Activated T-helper 9 cell treated with anti-CD3 and anti-CD28 coated beads, Interleukin-2, amount 50 U/mL, for 16 hours (primary cell): ENCODE measurements around the gene RGS7.

Experiments
- DNase-seq: peaks from one replicate; pipeline ENCODE4 v3.0.0-alpha.2; 2020; ENCODE audit warnings: low read depth

RGS7 gene

DNA sequence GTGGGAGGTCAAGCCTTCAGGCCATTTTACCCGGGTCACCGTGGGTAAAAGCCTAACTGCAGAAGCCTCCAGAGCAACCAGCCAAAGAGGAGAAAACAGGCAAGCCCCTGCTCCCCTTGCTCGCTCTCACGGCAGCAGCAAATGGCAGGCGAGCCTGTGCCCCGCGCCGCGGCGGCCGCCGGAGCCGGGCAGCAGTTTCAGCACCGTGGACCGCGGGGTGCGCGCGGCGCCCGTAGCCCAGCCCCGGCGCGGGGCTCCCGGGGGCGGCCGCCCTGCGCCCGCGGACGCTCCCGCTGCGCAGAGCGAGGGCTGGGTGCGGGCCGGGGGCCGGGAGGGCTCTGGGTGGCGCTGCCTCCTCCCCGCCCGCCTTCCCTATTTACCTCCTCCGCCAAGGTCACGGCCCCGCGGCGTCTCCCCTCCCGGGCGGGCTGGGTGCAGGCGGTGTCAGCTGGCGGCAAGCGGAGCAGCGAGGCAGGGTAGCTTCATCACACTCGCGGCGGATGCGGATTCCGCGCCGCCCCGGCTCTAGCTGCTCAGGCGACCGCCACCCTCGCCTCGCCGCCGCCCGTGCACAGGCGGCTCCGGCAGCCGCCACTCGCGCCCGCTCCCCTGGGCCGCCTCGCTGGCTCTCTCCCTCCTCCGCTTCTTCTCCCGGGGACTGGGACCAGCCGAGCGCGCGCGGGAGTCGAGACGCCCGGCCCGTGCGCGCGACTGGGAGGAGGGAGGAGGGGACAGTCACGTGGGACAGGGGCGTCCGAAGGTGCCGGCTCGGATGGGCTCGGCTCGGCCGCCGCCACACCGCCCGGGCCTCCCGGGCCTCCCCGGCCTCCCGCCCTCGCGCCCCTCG is at the start of gene RGS7:
RGS7 (minus strand) TSS at position 687 of the 847 bp plus-strand sequence.
- no peak for DNase-seq

DNA sequence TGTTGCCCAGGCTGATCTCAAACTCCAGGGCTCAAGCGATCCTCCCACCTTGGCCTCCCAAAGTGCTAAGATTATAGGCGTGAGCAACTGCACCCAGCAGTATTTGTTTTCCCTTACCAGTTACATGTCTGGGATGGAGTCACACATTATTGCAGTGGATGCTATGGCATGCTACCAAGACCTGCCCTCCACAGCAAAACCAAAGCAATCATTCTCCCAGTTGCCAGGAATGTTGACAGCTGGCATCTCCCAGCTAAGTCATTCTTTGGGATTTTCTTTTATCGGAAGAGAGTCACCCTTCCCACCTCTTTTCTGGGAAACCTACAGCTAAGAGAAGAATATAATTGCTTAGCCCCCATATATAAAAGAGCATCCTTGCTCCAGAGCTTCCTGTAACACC is 49.4 kb upstream of the RGS7 start:
- no peak for DNase-seq

DNA sequence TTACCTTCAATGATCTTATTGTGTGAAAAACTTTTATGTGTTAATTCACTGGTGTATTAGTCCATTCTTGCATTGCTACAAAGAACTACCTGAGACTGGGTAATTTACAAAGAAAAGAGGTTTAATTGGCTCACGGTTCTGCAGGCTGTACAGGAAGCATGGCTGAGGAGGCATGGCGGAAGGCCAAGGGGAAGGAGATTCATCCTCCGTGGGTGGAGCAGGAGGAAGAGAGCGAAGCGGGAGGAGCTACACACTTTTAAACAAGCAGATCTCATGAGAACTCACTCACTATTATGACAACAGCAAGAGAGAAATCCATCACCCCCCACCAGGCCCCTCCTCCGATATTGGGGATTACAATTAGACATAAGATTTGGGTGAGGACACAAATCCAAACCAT is 44.2 kb upstream of the RGS7 start:
- no peak for DNase-seq

DNA sequence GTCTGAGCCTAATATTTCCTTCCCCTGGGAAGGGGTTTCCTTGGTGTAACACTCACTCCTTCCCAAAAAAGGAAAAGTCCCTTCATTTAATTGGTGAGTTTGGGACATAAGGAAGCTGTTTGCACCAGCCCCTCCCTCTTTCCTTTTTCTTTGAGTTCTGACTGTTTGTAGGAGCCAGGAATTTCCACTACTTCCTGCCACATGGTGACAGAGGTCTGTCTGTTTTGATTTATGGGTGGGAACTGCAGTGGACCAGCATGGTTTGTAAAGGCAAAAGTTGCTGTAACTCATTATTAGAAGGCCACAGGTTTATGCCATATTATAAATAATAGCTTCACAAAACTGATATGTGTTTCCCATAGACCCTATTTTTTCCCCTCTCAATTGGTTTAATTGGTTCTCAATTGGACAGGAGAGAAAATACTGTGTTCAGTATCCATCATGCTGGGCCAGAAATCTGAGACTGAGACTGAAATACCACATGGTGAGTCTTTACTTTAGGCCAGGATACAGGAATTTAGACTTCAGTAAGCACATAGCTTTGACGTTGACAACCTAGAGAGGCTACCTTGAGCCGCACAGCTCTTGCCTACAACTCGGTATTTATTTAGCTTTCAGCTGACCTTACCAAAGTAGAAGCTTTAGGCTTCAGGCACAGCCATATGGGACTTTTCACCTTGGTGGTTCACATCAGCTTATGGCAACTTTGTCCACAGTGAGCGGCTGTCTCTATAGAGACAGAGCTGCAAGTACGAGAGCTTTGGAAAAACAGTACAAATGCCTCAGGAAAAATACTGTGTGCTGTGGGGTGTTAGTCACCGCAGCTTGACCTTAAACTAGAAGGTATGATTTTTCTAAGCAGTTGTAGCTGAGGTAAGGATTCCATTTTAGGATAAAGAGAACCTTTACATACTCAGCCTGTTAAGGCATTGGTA is 40.0 kb upstream of the RGS7 start:
- no peak for DNase-seq

DNA sequence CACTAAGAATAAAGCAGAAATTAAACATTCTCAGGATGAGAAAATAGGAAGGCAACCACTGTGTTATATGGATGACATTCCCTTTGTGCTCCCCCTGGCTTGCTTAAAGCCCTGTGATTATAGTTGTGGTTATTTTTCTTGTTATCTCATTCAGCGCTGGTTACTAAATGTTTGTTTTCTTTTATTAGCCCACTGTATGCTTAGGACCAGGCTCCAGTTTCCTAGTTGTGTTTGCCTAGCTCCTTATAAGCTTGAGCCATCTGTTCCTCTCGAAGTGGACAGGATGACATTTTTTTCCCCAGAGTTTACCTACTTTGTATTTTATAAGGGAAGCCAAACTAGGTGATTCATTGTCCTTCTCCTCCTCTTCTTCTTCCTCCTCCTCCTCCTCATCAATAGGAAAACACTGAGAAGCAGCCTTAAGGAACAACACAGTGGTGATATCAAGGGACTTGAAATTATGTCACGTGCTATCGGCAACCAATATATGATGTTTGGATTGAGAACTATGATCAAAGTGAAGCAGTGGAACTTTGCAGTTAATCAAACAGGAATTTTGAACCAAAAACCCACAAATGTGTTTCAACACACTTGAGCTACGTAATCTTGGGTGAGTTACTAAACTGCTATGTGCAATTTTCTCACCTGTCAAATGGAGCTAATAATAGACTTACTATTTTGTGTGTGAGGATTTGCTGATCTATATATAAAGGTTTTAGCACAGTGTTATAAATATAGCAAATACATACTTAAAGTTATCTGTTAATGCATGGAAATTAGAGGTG is 35.1 kb upstream of the RGS7 start:
- no peak for DNase-seq

DNA sequence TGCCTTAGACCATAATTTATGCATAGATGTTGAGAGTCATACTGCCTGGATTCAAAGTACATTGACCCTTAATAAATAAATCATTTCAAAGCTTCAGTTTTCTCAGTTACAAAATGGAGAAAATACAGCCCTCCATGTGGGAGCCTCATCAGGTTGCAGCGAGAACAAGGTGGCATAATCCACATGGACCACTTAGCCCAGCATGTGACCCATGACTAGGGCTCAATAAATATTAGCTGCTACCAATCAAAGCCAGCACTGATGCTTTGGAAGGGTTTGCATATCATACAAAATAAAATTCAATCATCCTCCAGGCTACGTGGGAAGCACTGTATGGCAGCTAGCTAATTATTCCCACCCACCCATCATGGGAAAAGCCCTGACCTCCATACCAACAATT is 33.5 kb upstream of the RGS7 start:
- no peak for DNase-seq

DNA sequence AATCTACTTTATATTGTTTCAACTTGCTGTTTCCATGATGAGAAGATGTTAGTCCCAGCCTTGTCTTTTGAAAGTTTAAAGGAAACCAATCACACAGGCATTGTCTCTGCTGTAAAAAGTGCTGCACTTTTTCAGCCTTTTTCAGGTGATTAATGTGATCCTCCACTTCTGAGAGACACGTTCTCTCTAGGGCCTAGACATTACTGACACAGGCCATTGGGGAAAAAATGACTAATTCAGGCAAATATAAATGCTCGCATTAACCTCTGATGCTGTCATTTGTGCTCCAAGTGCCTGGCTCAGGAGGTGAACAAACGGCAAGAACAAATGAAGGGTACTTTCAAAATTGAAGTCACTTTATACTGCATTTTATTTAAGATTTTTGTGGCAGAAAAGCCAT is 32.4 kb upstream of the RGS7 start:
- no peak for DNase-seq

DNA sequence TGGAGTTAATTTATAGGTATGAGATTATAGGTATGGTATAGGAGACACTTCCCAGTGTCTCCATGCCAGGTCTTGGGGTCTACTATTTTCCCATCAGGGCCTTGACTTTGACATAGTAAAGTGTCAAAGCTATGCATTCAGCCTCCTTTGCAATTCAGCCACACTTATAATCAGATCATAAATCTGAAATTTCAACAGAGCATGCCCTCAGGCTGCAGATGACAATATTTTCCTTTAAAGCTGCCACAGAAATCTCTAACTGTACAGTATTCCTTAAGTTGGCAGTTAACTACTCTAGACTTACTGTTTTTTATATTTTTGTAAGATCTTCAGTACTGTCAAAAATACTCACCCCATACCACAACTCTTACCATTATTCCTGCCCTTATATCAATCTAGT is 30.2 kb upstream of the RGS7 start:
- no peak for DNase-seq

DNA sequence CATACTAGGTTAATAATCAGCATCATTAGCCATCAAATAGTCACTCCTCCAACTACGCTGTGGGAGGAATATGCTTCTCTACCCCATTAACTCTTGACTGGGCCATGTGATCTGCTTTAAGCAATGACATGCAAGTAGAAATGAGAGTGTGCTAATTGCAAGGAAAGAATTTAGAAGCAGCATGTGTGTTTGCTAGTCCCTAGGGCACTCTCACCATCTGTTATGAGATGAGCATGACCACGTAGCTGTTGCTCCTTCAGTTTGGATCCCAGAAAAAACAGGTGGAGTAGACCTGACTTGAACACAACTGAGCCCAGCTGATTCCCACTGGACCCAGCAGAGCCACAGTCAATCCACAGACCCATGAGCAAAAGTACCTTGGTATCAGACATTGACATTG is 19.7 kb upstream of the RGS7 start:
- no peak for DNase-seq

DNA sequence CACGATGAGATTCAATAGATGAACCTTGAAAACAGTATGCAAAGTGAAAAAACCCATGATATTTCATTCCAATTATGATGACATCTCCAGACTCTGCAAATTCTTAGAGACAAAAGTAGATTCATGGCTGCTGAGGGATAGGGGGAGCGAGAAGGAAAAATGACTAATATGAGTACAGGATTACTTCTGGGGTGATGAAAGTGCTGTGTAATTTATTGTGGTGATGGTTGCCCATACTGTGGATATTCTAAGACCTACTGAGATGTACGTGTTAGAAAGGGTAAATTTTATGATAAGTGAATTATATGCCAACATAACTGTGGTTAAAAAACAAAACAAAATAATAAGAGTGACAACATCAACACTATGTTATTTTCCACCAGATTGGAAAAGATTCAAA is 18.9 kb upstream of the RGS7 start:
- DNase-seq, result no peak

DNA sequence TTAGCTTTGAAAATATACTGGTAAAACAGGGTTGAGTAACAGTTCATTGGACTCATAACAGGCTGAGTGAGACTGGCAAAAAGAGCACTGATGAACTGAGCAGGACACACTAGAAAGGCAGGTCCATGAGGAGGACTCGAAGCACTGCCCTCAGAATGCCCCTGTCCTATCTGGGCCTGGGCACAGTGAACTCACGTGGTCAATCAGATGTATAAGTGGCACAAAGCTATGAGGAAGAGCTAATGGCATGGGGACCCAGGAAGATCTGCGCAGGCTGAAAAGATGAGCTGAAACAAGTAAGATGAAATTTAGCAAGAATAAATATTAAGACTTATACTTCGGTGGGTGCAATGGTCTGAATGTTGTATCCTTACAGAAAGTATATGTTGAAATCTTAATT is 9.2 kb upstream of the RGS7 start:
- DNase-seq, result no peak

DNA sequence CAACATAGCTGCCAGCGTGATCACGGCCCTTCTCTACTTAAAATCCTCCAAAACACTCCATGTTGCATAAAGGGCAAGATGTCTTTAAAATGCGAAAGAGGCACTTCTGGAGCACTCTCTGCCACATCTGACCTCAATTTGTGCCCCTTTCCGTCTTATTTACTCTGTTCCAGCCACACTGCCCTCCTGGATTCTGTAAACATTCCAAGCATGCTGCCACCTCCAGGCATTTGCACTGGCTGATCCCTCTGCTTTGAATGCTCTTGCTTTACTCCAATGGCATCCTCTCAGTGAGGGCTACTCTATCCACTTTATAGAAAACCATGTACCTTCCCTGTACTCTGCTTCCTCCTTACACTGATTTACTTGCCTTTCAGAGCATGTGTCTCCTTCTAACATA is 5.3 kb upstream of the RGS7 start:
- no peak for DNase-seq

DNA sequence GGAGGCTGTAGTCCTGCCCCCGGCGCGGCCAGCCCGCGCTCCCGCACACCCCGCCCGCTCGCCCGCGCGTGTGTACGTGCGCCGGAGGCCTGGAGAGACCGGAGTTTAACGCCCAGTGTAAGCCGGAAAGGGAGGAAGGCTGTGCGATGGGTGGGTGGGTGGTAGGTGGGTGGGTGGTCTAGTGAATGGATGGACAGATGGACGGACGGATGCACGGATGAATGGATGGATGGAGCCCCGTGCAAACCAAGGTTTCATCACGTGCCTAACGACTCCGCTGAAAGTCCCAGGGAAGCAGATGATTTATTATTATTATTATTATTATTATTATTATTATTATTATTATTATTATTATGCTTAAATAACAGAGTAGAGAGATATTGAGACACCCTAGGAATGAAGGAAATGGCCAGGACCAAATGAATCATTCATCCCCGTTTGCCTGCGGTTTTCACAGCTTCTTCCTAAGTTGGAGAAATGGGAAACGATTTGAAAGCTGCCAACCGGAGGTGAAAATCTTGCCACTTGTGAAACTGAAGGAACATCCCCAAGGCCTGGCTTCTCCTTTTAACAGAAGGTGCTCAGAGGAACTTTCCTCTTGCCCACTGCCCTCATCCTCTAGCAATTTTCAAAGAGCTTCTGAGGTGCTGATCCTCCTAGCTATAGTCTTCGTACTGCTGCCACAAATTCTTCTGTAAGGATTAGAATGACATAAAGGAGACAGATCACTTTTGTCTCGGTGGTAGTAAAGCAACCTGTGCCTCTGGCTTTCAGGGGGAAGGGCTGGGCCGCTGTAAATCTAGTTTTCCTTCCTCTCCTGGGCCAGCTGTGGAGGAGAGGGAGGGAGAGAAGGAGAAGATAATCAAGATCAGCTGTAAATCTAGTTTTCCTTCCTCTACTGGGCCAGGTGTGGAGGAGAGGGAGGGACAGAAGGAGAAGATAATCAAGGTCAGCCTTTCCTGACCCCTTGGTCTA is 648 bp upstream of the RGS7 start:
- no peak for DNase-seq

DNA sequence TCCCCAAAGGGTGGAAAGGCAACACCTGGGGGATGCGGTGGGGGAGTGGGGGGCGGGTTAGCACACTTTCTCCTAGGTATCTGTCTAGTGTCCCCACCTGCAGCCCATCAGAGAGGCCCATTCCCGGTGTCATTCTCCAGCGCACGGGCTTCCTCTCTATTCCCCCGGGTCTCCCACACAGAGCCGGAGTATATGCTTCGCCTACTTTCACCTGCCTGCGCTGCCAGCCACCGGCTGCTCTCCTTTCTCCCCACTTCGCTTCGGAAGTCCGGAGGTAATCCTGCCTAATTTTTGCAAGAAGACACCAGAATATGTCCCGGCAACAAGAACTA is 852 bp downstream of the RGS7 start:
- no peak for DNase-seq

DNA sequence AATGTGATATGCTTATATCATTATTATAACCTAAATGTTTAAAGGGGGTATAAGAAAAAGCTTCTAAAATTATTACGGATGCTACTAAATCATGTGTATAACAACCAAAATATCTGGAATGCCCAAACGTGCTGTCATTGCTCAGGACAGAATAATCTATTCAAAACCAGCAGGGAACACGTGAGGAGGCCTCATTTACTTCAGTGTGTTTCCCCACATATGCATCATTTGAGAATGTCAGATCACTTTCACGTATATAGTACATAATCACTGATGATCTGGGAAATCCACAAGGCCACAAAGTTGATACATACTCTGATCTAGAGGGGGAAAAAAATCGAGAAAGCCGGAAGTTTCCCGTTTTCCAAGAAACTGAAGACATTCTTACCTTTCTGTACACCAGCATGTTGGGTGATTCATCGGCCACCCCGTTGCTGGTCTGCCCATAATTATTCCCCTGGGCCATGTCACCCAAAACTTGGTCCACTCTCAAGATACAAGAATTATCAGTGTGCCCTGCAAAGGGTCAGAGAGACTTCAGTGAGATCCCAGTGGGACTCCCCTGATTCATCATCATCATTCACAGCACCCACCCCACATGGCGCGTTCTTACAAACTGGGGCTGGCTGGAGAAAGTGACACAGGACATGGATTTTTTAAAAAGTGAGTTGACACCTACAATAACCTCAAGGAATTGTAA is 1.5 kb downstream of the RGS7 start:
- no peak for DNase-seq

DNA sequence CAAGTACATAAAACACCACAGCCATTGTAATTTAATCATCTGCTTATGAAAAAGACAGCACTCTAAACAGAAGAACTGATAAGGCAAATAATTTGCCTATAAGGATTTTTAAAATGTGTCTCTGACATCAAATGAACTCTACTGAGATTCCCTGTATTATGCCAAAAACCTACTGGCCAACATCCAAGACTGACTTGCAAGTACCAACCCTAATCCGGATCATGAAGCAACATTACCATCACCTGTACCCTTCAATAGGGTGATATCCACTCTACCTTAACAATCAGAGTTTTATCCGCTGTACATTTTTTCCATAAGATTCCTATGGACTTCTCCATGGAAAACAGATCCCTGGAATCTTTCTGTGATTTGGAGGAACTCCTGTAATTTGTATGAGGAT is 4.6 kb downstream of the RGS7 start:
- DNase-seq, result no peak

DNA sequence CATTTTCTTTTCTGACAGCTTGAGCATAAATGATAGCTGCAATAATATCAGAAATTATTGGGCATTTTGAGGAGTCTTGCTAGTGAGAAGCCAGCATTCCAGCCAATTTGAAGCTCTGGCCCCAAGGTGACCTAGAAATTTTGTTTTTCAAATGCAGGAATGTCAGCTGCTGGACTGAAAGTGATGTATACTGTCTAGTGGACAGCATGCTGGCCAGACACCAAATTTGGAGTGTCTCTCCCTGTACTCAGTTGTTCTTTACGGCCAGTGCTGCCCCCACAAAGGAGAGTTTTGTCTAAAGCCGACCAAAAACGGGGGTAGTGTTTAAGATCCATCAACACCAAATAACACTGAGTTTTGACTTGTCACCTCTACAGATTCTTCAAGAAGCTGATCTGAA is 5.2 kb downstream of the RGS7 start:
- DNase-seq, result no peak

DNA sequence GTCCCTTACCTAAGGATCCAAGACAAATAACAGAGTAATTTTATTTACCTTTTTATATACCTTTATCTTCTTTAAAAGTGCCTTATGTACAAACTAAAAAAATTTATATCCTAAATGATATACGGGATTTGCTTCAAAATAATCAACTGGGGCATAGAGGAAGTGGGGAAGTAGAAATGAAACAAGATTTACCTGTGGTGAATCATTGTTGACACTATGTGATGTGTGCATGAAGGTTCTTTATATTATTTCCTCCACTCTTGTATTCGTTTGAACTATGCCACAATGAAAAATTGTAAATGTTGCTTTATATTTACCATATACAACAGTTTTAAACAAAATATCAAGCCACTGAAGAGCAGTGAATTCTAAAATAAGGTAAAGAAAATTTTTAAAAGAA is 13.0 kb downstream of the RGS7 start:
- DNase-seq, result no peak

DNA sequence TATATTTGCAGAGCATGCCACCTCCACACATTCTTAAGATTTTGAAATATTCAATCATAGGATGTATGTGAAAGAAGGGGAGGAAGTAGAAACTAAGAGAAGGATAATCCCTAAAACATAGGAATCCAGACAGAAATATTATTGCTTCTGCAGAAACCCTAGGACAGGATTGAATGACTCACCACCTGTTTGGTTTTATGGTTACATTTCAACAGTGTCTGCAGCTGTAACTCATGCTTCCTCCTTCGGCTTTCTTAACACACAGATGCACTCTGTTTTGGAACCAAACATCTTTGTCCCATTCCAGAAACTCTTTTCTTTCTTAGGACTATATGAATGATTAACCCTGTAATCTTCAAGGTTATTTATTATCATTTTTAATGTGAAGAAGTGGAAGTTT is 20.7 kb downstream of the RGS7 start:
- no peak for DNase-seq

DNA sequence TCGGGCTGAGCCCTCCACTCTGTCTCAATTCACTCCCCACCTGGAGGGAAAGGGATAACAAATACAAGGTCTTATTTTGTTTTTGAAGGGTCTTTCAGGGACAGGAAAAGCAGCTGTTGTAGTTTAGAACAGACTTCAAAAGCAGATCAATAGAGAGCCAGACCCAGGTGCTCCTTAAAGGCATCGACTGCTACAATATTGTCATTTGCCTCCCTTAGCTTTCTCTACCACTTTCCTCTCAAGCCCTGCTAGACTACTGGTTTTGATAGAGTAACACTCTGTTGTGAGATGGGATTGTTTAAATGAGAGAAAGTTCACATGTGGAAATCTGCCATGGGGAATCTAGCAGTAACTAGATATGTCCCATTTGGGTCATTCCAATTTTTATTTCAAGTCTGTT is 24.0 kb downstream of the RGS7 start:
- DNase-seq, result no peak

DNA sequence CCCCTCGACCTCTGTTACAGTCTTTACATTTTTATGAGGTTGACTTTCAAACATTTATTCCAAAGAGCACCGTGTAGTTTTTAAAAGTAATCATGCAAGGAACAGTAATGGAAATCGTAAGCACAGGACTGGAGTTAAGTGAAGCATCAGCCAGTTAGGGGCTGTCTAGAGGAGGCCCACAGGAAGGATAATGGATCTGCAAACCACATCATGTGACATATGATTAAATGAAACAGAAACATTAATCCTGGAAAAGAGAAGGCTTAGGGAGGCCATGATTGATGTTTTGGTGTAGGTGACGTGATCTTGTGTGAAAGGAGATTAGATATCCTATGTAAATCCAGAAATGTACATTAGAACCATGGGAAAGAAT is 25.0 kb downstream of the RGS7 start:
- no peak for DNase-seq
